HG02798 (cell line): ENCODE measurements around the gene DSCAML1.

ENCODE experiments used
- ATAC-seq: cut with Tn5 transposase; IDR thresholded peaks from one replicate; pipeline ENCODE4 v1.9.1; 2021; ENCODE audit warnings: mild to moderate bottlenecking; ENCODE audit not compliant: unreplicated experiment, poor library complexity

DSCAML1 gene

GRCh38 chr11:117488996-117489952, 307.7 kb downstream of the DSCAML1 start:
- no peak for ATAC-seq

- no peak for ATAC-seq
These were observed 311.0 kb downstream of the DSCAML1 start for GRCh38 chr11:117486059-117486458.

- ATAC-seq = no peak
These were observed 312.9 kb downstream of the DSCAML1 start for GRCh38 chr11:117484156-117484555.

GRCh38 chr11:117483372-117483771, 313.6 kb downstream of the DSCAML1 start:
- no peak for ATAC-seq

GRCh38 chr11:117482881-117483280, 314.1 kb downstream of the DSCAML1 start:
- no peak for ATAC-seq

- no peak for ATAC-seq
These were observed 315.1 kb downstream of the DSCAML1 start for GRCh38 chr11:117481885-117482284.

GRCh38 chr11:117481036-117481435, 316.0 kb downstream of the DSCAML1 start:
- no peak for ATAC-seq

GRCh38 chr11:117480221-117480620, 316.8 kb downstream of the DSCAML1 start:
- no peak for ATAC-seq

- peak; percentile 41 for ATAC-seq
These were observed 317.6 kb downstream of the DSCAML1 start for GRCh38 chr11:117479372-117479771.

- ATAC-seq = peak; percentile 6
These were observed 318.1 kb downstream of the DSCAML1 start for GRCh38 chr11:117478926-117479325.

GRCh38 chr11:117478126-117478860, 318.7 kb downstream of the DSCAML1 start:
- no peak for ATAC-seq

GRCh38 chr11:117477721-117478120, 319.3 kb downstream of the DSCAML1 start:
- no peak for ATAC-seq

GRCh38 chr11:117476531-117477142, 320.4 kb downstream of the DSCAML1 start:
- no peak for ATAC-seq

GRCh38 chr11:117475716-117476530, 321.1 kb downstream of the DSCAML1 start:
- ATAC-seq = no peak

GRCh38 chr11:117473481-117474091, 323.4 kb downstream of the DSCAML1 start:
- ATAC-seq = no peak

- ATAC-seq = no peak
These were observed 325.2 kb downstream of the DSCAML1 start for GRCh38 chr11:117471776-117472175.

- no peak for ATAC-seq
These were observed 326.4 kb downstream of the DSCAML1 start for GRCh38 chr11:117470576-117470975.

GRCh38 chr11:117468888-117469287, 328.1 kb downstream of the DSCAML1 start:
- ATAC-seq = no peak

- ATAC-seq = no peak
These were observed 329.2 kb downstream of the DSCAML1 start for GRCh38 chr11:117467770-117468169.

GRCh38 chr11:117466966-117467365, 330.1 kb downstream of the DSCAML1 start:
- no peak for ATAC-seq
